ENCODE measurements around the gene STPG2.

GRCh38 chr4:97950836-97951235 lies 192.4 kb downstream of the STPG2 start:
- TF ChIP-seq CTCF (IDR thresholded peaks at IDR 0.05; ENCODE audit: low read length) (no peak), EZH2 (IDR thresholded peaks at IDR 0.05; ENCODE audit: borderline replicate concordance, low read length) (no peak)
